ENCODE measurements around the gene BMP7. TPM values are rescaled to one million over a fixed set of nuclear protein-coding genes. Genes with fewer than 3 reads are reported as not detected.

Gene BMP7
- total and polyA plus RNA-seq, 2 of the 13 experiments (the other 11 are each of a cell fraction or from before 2014, with no cell fraction given): not detected

- POLR2A ChIA-PET: no interaction called here
- no TSS peak for BruUV-seq (replicated peaks)
- no peaks in the 10 kb centered on the region for H3K9me3 ChIP-seq (ENCODE audit: low read length)
These were observed 66.6 kb downstream of the BMP7 start for GRCh38 chr20:57199656-57200405.

More at GRCh38 chr20:57199656-57200405, 66.6 kb downstream of the BMP7 start:
- H3K36me3 ChIP-seq (replicated peaks in 1 of 2; ENCODE audit: control insufficient read depth in 1 of 2, insufficient read depth in 2 of 2, low read length in 2 of 2): no peaks in the 10 kb centered on the region
- no peaks in the 10 kb centered on the region for H3K79me2 ChIP-seq (ENCODE audit: insufficient read depth, low read length)
- no peak for DNase-seq (ENCODE audit: low spot score)
- intact Hi-C loops (cut with micrococcal nuclease; ENCODE audit: unreplicated experiment): no loop called here
- TF ChIP-seq ZNF337 (CRISPR knock-in tag; IDR thresholded peaks at IDR 0.05; ENCODE audit: borderline replicate concordance, low read depth) (no peak), ZNF12 (CRISPR knock-in tag; IDR thresholded peaks at IDR 0.05) (no peak), ZNF768 (CRISPR knock-in tag; IDR thresholded peaks at IDR 0.05) (peak; percentile 23; the same call in 1 of the 2 replicates), KDM1A (CRISPR knock-in tag; IDR thresholded peaks at IDR 0.05) (no peak)
- TF ChIP-seq, protein P1, sequence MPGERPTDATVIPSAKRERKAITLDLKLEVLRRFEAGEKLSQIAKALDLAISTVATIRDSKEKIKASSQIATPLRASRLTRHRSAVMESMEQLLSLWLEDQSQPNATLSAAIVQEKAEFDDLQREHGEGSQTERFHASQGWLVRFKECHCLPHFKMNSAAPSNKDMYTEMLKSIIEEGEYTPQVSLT (CRISPR knock-in tag; IDR thresholded peaks at IDR 0.05; ENCODE audit: borderline replicate concordance, low read depth): no peak
- TF ChIP-seq, protein P2, sequence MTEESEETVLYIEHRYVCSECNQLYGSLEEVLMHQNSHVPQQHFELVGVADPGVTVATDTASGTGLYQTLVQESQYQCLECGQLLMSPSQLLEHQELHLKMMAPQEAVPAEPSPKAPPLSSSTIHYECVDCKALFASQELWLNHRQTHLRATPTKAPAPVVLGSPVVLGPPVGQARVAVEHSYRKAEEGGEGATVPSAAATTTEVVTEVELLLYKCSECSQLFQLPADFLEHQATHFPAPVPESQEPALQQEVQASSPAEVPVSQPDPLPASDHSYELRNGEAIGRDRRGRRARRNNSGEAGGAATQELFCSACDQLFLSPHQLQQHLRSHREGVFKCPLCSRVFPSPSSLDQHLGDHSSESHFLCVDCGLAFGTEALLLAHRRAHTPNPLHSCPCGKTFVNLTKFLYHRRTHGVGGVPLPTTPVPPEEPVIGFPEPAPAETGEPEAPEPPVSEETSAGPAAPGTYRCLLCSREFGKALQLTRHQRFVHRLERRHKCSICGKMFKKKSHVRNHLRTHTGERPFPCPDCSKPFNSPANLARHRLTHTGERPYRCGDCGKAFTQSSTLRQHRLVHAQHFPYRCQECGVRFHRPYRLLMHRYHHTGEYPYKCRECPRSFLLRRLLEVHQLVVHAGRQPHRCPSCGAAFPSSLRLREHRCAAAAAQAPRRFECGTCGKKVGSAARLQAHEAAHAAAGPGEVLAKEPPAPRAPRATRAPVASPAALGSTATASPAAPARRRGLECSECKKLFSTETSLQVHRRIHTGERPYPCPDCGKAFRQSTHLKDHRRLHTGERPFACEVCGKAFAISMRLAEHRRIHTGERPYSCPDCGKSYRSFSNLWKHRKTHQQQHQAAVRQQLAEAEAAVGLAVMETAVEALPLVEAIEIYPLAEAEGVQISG (CRISPR knock-in tag; IDR thresholded peaks at IDR 0.05): no peak
- TF ChIP-seq, protein P3, sequence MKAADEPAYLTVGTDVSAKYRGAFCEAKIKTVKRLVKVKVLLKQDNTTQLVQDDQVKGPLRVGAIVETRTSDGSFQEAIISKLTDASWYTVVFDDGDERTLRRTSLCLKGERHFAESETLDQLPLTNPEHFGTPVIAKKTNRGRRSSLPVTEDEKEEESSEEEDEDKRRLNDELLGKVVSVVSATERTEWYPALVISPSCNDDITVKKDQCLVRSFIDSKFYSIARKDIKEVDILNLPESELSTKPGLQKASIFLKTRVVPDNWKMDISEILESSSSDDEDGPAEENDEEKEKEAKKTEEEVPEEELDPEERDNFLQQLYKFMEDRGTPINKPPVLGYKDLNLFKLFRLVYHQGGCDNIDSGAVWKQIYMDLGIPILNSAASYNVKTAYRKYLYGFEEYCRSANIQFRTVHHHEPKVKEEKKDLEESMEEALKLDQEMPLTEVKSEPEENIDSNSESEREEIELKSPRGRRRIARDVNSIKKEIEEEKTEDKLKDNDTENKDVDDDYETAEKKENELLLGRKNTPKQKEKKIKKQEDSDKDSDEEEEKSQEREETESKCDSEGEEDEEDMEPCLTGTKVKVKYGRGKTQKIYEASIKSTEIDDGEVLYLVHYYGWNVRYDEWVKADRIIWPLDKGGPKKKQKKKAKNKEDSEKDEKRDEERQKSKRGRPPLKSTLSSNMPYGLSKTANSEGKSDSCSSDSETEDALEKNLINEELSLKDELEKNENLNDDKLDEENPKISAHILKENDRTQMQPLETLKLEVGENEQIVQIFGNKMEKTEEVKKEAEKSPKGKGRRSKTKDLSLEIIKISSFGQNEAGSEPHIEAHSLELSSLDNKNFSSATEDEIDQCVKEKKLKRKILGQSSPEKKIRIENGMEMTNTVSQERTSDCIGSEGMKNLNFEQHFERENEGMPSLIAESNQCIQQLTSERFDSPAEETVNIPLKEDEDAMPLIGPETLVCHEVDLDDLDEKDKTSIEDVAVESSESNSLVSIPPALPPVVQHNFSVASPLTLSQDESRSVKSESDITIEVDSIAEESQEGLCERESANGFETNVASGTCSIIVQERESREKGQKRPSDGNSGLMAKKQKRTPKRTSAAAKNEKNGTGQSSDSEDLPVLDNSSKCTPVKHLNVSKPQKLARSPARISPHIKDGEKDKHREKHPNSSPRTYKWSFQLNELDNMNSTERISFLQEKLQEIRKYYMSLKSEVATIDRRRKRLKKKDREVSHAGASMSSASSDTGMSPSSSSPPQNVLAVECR (CRISPR knock-in tag; IDR thresholded peaks at IDR 0.05; ENCODE audit: borderline replicate concordance): no peak
- WGBS (ENCODE audit: low lambda C conversion rate): 27% methylated on average over 16 of the region's 16 CpGs
- H3K4me3 ChIP-seq (replicated peaks in 1 of 3; ENCODE audit: insufficient read depth in 1 of 3, low read depth in 2 of 3, low read length in 3 of 3): no peak overlapping the region
- CTCF ChIA-PET (ENCODE audit: low intra/inter-chr PET ratio, low total read pairs): no interaction called here
- no peak for ATAC-seq
- H4K20me1 ChIP-seq (ENCODE audit: insufficient read depth, low read length): no peaks in the 10 kb centered on the region
- no peak overlapping the region for H3K27ac ChIP-seq (ENCODE audit: extremely low read length, insufficient read depth, low read length)
- H3K27me3 ChIP-seq (ENCODE audit: control insufficient read depth in 1 of 2, insufficient read depth in 2 of 2, low read length in 2 of 2): peaks cover 10 to 40% of the 10 kb centered on the region in 2 experiments; a peak in 4 of 5 replicates
- H3K4me2 ChIP-seq (ENCODE audit: low read depth, low read length): no peak overlapping the region
- H3K4me1 ChIP-seq (ENCODE audit: insufficient read depth, low read length): no peaks in the 10 kb centered on the region
- in situ Hi-C loops (cut with HindIII; ENCODE audit: extremely low pct_ligation_motif_present, low pct_unique_long_range_greater_than_20kb): no loop called here
- H2AFZ ChIP-seq (ENCODE audit: low read length): no peak overlapping the region
- H3K9ac ChIP-seq (ENCODE audit: insufficient read depth, low read depth, low read length): no peak overlapping the region
- no peak for FAIRE-seq
